Measurements from ENCODE around the gene ALAS1.

GRCh38 chr3:52210037-52210436, 12.1 kb downstream of the ALAS1 start:
- TF ChIP-seq CTCF (conservative IDR thresholded peaks at IDR 0.05; ENCODE audit: low read length) (no peak), EZH2phosphoT487 (IDR thresholded peaks at IDR 0.05; ENCODE audit: borderline replicate concordance, low read depth, low read length) (no peak)

All from OCI-LY7 (cell line).